ENCODE results near the gene RADX.
"Not testable (repeated sequence)": the region's sequence is repeated elsewhere in the genome, so short reads cannot be mapped to it uniquely, and the experiment has no call there.

RADX gene

DNA sequence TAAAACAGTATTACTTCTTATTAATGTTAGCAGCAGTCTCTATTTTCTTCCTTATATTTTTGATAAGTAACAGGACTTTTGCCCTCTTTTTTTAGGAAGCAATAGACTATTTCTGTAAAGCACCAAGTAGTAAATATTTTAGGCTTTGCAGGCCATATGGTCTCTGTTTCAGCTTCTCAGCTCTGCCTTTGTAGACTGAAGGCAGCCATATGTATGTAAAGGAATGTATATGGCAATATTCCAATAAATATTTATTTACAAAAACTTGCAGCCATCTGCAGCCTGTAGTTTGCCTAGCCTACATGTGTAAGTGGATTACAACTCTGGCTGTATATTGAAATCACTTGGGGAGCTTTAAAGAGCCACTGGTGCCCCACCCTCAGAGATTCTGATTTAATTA is 15.0 kb downstream of the RADX start:
- no peaks in the 10 kb centered on the region for H4K20me1 ChIP-seq (ENCODE audit: insufficient read depth, low read length)
- TF ChIP-seq, protein P1, sequence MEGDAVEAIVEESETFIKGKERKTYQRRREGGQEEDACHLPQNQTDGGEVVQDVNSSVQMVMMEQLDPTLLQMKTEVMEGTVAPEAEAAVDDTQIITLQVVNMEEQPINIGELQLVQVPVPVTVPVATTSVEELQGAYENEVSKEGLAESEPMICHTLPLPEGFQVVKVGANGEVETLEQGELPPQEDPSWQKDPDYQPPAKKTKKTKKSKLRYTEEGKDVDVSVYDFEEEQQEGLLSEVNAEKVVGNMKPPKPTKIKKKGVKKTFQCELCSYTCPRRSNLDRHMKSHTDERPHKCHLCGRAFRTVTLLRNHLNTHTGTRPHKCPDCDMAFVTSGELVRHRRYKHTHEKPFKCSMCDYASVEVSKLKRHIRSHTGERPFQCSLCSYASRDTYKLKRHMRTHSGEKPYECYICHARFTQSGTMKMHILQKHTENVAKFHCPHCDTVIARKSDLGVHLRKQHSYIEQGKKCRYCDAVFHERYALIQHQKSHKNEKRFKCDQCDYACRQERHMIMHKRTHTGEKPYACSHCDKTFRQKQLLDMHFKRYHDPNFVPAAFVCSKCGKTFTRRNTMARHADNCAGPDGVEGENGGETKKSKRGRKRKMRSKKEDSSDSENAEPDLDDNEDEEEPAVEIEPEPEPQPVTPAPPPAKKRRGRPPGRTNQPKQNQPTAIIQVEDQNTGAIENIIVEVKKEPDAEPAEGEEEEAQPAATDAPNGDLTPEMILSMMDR (IDR thresholded peaks at IDR 0.05; ENCODE audit: low read depth, low read length), result no peak
- no peak for TF ChIP-seq EZH2phosphoT487 (IDR thresholded peaks at IDR 0.05; ENCODE audit: low read depth)

DNA sequence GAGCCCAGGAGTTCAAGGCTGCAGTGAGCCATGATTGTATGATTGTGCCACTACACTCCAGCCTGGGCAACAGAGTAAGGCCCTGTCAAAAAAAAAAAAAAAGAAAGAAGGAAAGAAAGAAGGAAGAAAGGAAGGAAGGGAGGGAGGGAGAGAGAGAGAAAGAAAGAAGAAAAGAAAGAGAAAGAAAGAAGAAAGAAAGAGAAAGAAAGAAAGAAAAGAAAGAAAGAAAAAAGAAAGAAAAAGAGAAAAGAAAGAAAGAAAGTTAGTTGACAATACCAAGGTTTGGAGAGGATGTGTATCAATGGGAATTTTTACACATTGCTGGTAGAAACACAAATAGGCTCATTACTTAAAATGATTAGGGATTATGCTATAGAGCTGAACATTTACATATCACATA is 19.8 kb downstream of the RADX start:
- H4K20me1 ChIP-seq (ENCODE audit: insufficient read depth, low read length), result no peaks in the 10 kb centered on the region
- H3K4me3 ChIP-seq (ENCODE audit: low read length), result no peak overlapping the region
- H2AFZ ChIP-seq (ENCODE audit: low read depth, low read length), result no peak overlapping the region
- no peak overlapping the region for H3K4me2 ChIP-seq (ENCODE audit: low read length)
- no peak for TF ChIP-seq EZH2phosphoT487 (IDR thresholded peaks at IDR 0.05; ENCODE audit: low read depth)
- H3K27me3 ChIP-seq (ENCODE audit: low read depth, low read length), result no peaks in the 10 kb centered on the region
- no peaks in the 10 kb centered on the region for H3K4me1 ChIP-seq (ENCODE audit: low read length)
- no peaks in the 10 kb centered on the region for H3K36me3 ChIP-seq (replicated peaks; ENCODE audit: low read depth, low read length)
- no peak overlapping the region for H3K27ac ChIP-seq (ENCODE audit: low read length)
- H3K79me2 ChIP-seq (ENCODE audit: low read length), result no peaks in the 10 kb centered on the region
- no peaks in the 10 kb centered on the region for H3K9me3 ChIP-seq (ENCODE audit: insufficient read depth, low read length)
- no peak overlapping the region for H3K9ac ChIP-seq (ENCODE audit: low read length)

More for the DNA sequence above, 15.0 kb downstream of the RADX start:
- Histone ChIP-seq H3K27me3 (ENCODE audit: low read depth, low read length) (no peaks in the 10 kb centered on the region), H2AFZ (ENCODE audit: low read depth, low read length) (no peak overlapping the region), H3K79me2 (ENCODE audit: low read length) (no peaks in the 10 kb centered on the region), H3K4me1 (ENCODE audit: low read length) (no peaks in the 10 kb centered on the region), H3K27ac (ENCODE audit: low read length) (no peak overlapping the region), H3K4me2 (ENCODE audit: low read length) (no peak overlapping the region), H3K9ac (ENCODE audit: low read length) (no peak overlapping the region), H3K4me3 (ENCODE audit: low read length) (no peak overlapping the region), H3K36me3 (replicated peaks; ENCODE audit: low read depth, low read length) (no peaks in the 10 kb centered on the region), H3K9me3 (ENCODE audit: insufficient read depth, low read length) (no peaks in the 10 kb centered on the region)

DNA sequence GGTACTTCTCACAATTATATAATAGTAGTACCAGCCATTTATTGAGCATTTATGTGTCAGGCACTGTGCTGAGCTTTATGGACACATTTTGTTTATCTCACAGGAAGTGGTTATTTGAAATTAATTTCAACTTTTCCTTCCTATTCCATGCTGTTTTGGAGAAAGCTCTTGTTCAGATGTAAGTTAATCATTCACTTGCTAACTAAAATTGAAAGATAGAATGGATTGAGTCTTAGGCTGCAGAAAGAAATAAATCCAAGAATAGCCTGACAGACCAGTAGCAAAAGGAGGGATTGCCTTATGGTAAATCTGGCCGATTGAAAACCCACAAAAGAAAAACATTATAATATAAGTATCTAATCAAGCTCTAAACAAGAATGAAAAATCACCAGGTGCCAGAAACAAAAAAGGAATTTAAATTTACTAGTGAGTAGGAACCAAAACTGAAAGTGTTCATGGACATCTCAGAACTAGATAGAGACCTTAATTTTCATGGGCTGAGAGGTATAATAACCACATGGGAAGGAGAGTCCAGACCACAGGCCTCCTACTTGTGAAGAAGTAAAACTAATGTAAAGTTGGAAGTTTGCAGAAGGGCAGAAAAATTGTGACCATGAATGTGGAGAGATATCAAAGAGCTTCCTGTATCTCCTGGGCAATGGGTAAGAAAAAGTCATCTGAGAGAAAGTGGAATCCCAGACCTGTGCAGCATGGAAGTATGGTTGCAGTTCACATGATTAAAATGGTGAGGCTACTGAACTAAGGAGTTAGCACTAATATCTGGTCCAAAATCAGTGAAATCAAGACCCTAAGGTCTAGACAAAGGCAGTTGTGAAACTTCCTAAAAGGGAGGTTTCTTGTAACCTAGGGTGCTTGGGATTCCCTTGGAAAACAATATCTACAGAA is 38.0 kb downstream of the RADX start:
- Histone ChIP-seq H4K20me1 (ENCODE audit: insufficient read depth, low read length) (no peaks in the 10 kb centered on the region), H3K4me3 (ENCODE audit: low read length) (peak overlapping the region; percentile 14), H3K4me2 (ENCODE audit: low read length) (peak overlapping the region; percentile 48), H3K36me3 (replicated peaks; ENCODE audit: low read depth, low read length) (no peaks in the 10 kb centered on the region), H3K79me2 (ENCODE audit: low read length) (no peaks in the 10 kb centered on the region), H2AFZ (ENCODE audit: low read depth, low read length) (no peak overlapping the region), H3K9me3 (ENCODE audit: insufficient read depth, low read length) (no peaks in the 10 kb centered on the region), H3K27ac (ENCODE audit: low read length) (peak overlapping the region; percentile 56), H3K4me1 (ENCODE audit: low read length) (peaks cover 16% of the 10 kb centered on the region), H3K27me3 (ENCODE audit: low read depth, low read length) (no peaks in the 10 kb centered on the region), H3K9ac (ENCODE audit: low read length) (no peak overlapping the region)
- TF ChIP-seq, protein P1 (IDR thresholded peaks at IDR 0.05; ENCODE audit: low read depth, low read length), result no peak
- no peak for TF ChIP-seq EZH2phosphoT487 (IDR thresholded peaks at IDR 0.05; ENCODE audit: low read depth)

DNA sequence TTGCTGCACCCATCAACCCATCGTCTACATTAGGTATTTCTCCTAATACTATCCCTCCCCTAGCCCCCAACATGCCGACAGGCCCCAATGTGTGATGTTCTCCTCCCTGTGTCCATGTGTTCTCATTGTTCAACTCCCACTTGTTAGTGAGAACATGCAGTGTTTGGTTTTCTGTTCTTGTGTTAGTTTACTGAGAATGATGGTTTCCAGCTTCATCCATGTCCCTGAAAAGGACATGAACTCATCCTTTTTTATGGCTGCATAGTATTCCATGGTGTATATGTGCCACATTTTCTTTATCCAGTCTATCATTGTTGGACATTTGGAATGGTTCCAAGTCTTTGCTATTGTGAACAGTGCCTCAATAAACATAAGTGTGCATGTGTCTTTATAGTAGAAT is 41.8 kb downstream of the RADX start:
- H3K27ac ChIP-seq (ENCODE audit: low read length); H3K9me3 ChIP-seq (ENCODE audit: insufficient read depth, low read length); H3K27me3 ChIP-seq (ENCODE audit: low read depth, low read length); H4K20me1 ChIP-seq (ENCODE audit: insufficient read depth, low read length); H3K79me2 ChIP-seq (ENCODE audit: low read length); H2AFZ ChIP-seq (ENCODE audit: low read depth, low read length); H3K4me3 ChIP-seq (ENCODE audit: low read length); H3K4me2 ChIP-seq (ENCODE audit: low read length); H3K9ac ChIP-seq (ENCODE audit: low read length); H3K36me3 ChIP-seq (replicated peaks; ENCODE audit: low read depth, low read length): not testable (repeated sequence)
- H3K4me1 ChIP-seq (ENCODE audit: low read length), result peaks cover 16% of the 10 kb centered on the region

DNA sequence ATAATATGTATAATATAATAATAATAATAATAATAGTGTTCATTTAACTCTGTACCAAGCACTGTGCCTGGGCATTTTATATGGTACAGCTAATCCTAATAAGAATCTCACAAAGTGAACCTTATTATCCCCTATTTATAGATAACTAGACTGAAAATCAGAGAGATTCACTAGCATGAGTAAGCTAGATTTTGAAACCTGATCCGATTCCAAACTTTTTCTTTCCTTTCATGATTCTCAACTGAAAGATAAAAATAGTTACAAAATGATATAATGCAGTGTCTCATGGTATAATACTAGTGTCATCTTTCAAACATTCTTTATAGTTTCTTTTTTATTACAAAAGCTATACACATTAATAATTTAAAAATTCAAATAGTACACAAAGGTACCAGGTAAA is 58.9 kb downstream of the RADX start:
- Histone ChIP-seq H4K20me1 (ENCODE audit: insufficient read depth, low read length) (no peaks in the 10 kb centered on the region), H3K9ac (ENCODE audit: low read length) (no peak overlapping the region), H2AFZ (ENCODE audit: low read depth, low read length) (no peak overlapping the region), H3K27ac (ENCODE audit: low read length) (no peak overlapping the region), H3K9me3 (ENCODE audit: insufficient read depth, low read length) (no peaks in the 10 kb centered on the region), H3K4me3 (ENCODE audit: low read length) (no peak overlapping the region), H3K79me2 (ENCODE audit: low read length) (no peaks in the 10 kb centered on the region), H3K27me3 (ENCODE audit: low read depth, low read length) (no peaks in the 10 kb centered on the region), H3K4me1 (ENCODE audit: low read length) (no peaks in the 10 kb centered on the region), H3K4me2 (ENCODE audit: low read length) (no peak overlapping the region), H3K36me3 (replicated peaks; ENCODE audit: low read depth, low read length) (no peaks in the 10 kb centered on the region)
- no peak for TF ChIP-seq EZH2phosphoT487 (IDR thresholded peaks at IDR 0.05; ENCODE audit: low read depth)
- TF ChIP-seq, protein P1 (IDR thresholded peaks at IDR 0.05; ENCODE audit: low read depth, low read length), result no peak
